NCI-H1105 treated with DMSO at 0.1 percent for 48 hours (cell line): ENCODE measurements around the gene CCSER1.
"Not testable (repeated sequence)": the region's sequence is repeated elsewhere in the genome, so short reads cannot be mapped to it uniquely, and the experiment has no call there.

Experiments used
- DNase-seq: peaks from one replicate; lab custom pipeline; 2025; lab: John Stamatoyannopoulos, UW

CCSER1 gene

DNA sequence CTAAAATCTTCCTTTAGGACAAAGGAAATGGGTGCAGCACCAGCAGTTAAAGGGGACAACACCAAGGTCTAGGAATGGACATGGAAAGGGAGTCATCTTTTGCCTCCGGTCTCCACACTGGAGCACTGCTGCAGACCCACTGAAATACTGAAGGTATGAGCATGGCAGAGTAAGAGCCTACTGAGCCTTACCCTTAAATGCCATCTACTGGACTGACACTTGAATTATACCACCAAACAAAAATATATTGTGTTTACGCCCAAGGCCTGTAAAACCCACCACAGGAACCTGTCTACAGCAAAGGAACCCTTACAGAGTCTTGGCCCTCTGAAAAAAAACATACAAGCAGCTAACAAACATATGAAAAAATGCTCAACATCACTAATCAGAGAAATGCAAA, 443.4 kb downstream of the CCSER1 start:
- DNase-seq = no peak

DNA sequence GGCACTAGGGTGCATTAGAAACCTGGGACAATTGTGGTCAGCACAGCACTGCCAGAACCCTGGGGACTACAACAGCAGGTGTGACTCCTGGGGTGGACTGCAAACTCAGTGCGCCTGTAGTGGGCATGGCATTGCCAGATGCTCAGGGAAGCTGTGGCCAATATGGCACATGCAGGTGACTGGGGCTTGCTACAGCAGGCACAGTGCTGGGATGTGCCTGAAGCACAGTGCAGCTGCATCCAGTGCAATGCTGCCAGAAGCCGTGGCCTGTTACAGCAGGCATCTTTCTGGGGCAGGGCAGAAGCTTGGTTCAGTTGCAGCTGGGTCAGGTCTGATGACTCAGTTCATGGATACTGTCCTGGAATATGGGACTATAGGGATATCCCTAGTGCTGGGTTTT, 445.8 kb downstream of the CCSER1 start:
- DNase-seq = no peak

DNA sequence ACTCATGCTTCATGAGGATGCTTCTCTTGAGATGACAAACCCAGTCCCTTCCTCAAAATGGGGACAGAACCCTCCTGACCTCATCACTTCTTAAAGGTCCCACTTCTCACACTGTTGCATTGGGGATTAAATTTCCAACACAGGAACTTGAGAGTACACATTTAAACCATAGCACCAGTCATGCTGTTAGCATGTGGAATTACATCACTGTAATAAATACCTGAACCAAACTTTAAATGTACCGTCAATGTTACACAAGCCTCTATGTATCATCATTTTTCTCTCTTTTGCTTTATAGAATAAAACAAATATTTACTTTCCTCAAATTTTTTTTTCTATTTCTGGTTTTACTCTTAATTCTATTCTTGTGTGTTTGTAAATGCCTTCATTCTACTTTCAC, 448.2 kb downstream of the CCSER1 start:
- DNase-seq = no peak

DNA sequence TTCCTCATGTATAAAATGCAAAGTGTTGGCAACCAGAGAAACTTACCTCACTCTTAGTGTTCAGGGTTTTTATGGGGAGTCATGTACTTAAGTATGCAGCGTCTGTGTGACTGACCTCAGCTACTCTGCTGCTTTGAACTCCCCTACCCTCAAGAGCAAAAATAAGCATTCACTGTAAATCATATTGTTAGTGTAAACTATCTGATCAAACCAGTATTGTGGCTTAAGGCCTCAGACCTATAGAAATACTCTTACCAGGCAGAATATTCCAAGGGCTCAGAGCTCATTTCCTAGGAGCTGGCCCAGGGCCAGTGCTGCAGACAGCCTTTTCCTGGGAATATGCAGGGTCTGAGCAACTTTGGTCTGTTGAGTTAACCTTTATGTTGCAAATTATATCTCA, 453.1 kb downstream of the CCSER1 start:
- DNase-seq = no peak

DNA sequence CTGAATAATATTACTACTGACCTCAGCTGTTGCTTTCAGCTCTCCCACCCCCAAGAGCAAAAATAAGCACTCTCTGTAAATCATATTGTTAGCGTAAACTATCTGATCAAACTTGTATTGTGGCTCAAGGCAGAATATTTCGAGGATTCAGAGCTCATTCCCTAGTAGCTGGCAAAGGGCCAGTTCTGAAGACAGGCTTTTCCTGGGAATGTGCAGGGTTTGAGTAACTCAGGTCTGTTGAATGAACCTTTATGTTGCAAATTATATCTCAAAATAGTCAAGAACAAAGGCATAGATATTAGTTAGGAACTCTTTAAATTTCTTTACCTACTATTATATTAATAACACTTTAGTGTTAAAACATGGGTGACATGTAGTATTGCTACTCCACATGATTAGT, 454.9 kb downstream of the CCSER1 start:
- DNase-seq = no peak

DNA sequence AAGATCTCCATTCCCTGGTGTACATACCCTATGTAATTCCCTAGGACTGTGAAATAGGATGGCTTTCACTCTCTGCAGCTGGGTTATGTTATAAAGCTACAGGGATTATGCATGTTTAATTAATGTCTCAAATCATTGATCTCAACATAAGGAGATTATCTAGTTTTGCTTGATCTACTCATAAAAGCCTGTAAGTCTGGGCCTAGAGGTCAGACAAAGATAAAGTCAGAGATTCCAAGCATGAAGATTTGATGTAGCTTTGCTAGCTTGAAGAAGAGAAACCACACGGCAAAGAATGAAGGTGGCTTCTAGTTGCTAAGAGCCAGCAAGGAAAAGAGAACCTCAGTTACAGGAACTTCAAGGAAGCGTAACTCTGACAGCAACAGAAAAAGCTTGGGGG, 456.9 kb downstream of the CCSER1 start:
- no peak for DNase-seq

DNA sequence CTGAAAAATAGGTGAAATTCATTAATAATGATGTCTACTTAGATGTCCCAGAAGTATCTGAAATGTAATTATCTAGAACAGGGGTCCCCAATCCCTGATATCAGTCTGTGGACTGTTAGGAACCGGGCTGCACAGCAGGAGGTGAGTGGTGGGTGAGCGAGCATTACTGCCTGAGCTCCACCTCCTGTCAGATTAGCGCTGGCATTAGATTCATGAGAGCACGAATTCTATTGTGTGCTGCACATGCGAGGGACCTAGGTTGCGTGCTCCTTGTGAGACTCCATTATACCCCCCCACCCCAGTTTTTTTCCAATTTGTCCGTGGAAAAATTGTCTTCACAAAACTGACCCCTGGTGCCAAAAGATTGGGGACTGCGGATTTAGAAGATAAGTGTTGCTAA, 458.8 kb downstream of the CCSER1 start:
- DNase-seq = no peak

DNA sequence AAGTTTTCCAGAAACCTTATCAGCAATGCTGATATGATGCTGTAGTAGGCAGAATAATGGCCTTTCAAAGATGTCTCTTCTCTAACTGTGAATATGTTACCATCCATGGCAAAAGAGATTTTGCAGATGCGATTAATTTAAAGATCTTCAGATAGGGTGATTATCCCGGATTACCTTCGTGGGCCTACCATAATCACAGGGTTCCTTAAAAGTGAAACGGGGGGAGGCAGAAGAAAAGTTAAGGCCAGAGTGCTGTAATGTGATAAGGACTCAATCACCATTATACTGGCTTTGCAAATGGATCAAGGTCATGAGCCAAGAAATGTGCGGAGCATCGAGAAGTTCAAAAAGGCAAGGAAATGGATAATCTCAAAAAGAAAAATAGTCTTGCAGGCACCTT, 459.6 kb downstream of the CCSER1 start:
- DNase-seq = no peak

DNA sequence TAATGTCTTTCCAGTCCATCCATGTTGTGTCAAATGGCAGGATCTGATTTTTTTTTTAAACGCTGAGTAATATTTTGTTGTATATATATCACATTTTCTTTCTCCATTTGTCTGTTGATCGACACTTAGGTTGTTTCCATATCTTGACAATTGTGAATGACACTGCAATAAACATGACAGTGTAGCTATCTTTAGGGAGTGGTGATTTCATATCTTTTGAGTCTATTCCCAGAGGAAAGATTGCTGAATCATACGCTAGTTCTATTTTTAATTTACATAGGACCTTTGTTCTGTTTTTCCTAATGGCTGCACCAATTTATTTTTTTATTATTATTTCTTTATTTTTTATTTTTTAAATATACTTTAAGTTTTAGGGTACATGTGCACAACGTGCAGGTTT, 470.7 kb downstream of the CCSER1 start:
- no peak for DNase-seq

DNA sequence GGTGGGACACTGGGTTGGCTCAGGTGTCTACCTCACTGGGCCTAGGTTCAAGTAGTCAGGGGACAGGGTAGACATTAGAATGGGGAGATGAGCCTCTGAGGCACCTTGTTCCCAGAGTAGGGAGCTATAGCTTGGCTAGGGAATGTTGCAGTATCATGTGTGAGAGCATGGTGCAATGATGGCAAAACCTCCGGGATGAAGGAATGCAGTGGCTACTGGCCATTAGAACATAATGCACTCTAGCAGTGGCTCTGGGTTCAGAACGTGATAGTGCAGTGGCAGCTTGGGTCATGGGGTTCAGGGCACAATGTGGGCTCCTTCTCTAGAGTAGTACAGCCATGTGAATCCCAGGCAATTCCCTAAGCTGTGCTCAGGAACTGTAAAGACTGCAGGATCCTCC, 471.5 kb downstream of the CCSER1 start:
- no peak for DNase-seq

DNA sequence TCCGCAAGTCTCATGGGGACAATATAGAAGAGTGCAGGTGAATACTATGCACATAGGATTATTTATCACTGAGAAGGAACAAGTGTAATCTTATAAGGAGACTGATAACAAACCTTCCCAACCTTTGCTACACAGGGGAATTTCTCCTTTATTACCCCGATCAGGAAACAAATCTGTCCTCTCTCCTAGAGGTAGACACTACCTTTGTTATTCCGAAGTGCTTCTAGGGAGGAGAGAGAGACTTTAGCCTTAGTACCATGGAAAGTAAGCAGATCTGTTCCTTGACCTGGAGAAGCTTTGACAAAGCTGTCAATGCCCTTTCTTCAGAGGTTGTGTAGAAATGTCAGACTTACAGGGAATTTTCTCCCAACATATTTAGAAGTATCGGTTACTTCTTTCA, 475.5 kb downstream of the CCSER1 start:
- DNase-seq = no peak

DNA sequence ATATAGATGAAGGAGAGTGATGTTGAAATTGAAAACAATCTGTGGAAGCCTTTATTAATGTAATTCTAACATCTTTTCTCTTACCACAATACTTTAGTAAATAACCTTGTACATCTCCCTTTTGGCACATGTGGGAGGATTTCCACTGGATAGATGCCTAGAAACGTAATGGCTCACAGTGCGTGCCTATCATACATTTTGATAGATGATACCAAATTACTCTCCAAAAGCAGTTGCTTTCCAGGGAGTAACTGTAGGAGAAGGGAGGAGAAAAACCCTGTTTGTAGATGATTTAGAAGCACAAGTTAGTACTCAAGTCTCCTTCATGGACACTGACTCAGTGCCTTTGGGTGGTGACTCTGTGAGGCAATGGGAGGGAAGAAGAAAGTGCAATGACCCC, 476.3 kb downstream of the CCSER1 start:
- DNase-seq = no peak

DNA sequence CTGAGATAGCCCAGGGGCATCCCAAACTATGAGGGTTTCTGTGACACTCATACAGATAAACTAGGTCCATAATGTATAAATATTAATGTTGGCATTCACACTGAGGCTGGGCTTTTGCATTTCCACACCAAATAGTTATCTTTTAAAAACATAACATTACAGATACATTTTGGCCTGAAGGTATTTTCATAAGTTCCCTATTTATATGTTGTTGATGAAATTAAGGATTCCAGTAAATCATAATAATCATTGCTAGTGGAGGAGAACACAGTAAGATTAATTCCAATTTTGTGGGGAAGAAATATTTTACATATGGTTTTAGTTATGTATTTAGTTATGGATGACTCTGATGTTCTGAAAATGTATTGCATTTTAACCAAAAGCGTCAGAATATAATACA, 479.6 kb downstream of the CCSER1 start:
- no peak for DNase-seq

DNA sequence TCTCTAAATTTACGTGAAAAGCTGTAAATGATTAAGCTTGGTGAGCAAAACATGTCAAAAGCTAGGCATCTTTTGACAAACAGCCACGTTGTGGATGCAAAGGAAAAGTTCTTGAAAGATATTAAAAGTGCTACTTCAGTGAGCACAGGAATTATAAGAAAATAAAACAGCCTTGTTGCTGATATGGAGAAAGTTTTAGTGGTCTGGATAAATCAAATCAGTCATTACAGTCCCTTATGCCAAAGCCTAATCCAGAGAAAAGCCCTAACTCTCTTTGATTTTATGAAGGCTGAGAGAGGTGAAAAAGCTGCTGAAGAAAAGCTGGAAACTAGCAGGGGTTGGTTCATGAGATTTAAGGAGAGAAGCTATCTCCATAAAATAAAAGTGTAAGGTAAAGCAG, 487.2 kb downstream of the CCSER1 start:
- DNase-seq = no peak

DNA sequence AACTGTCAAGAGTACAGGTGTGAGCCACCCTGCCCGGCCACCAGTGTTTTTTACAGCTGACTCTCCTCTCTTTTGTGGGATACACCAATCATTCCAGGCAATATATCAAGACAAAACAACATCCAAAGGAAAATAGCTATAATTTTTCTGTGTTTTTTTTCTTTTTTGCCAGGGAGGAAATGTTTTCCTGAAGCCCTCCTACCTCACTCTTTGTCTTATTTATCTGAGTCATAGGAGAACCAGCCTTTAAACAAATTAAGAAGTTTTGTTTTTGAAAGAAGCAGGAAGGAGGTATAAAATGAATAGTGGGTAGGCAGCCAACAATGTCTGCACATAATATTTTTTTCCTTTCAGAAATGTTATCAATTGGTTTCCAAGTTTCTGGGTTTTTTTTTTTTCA, 493.9 kb downstream of the CCSER1 start:
- DNase-seq = no peak

DNA sequence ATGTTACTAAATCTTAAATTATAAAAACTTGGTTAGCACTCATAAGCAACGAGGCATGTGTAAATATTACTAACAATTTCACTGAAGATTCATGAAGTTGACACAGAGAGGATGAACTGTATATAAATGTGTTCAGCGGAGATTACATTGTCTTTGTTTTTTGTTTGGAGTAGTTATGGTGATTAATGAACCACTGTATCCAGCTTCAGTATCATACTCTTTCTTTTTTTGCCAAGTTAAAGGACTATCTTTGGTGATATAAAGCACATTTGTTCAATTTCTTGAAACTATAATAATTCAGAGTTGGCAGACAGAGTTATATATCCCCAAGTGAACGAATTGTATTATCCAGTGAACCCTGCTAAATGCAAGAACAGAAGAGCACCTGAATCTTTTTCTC, 497.6 kb downstream of the CCSER1 start:
- no peak for DNase-seq

DNA sequence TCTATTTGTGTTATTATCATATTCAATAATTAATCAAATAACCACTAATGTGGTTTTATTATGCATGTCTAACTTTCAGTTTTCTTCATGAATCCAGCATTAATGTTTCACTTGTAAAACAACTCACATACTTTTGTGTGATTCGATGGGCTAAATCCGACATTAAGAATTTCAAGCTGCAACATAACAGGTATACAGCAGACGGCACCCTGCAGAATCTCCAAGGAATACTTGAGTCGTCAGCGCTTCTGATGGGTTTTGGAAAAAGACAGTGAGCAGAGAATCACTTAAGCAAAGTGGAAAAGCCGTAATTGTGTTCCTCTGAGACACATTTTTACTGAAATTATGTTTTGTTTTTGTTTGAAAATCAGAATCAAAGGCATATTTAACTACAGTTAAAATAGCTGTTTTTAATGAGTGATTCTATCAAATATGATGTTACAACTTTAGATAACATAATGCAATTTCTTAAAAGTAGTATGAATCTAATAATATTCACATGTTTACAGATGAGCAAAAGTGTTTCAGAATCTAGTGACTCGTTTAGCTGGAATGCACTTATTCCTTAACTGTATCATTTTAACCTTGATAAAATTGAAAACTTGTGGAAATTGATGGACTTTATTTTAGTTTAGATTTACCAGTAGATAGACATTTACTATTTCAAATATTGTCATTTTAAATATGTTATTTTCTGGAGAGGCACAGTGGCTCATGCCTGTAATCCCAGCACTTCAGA, 514.8 kb downstream of the CCSER1 start:
- no peak for DNase-seq

DNA sequence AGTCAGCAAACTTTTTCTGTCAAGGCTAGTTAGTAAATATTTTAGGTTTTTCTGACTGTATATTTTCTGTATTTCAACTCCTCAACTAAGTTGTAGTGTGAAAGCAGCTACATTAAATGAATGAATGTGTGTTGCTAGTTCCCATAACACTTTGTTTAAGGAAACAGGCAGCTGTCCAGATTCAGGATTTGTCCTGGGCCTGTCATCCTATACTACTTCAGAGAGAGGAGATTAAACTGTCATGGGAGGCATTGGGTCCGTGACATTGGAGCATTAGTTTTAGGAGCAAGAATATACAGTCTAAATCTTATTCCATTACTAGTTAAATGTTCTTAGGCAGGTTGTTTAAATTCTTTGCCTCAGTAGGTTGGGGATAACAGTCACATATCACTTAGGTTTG, 516.0 kb downstream of the CCSER1 start:
- DNase-seq = no peak

DNA sequence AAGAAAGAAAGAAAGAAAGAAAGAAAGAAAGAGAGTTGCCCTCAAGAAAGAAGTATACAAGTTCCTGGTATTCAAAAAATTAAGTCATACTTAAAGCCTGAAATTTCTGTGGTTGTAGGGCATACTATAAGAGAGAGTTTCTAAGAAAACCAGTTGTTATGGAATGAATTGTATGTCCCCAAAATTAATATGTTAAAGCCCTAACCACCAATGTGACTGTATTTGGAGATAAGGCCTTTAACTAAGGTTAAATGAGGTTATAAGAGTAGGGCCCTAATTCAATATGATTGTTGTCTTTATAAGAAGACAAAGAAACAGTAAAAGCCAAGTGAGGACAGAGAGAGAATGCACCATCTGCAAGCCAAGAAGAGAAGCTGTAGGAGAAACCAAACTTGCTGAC, 521.1 kb downstream of the CCSER1 start:
- no peak for DNase-seq

DNA sequence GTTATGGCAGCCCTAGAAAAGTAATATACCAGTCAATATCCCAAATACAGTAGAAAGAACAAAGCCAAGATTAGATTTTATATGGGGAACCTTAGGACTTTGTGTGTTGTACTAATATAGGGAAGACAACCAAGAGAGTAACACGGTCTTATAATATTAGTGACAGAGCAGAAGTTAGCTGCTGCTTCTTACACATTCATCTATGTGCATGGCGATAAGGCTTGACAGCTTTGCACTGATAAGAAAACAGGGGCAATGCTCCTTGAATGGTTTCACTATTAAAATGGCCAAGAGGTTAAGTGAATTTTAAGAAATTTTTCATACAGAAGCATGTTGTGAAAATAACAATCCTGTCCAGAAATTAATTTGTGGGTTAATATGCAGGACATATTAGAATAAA, 521.6 kb downstream of the CCSER1 start:
- no peak for DNase-seq

DNA sequence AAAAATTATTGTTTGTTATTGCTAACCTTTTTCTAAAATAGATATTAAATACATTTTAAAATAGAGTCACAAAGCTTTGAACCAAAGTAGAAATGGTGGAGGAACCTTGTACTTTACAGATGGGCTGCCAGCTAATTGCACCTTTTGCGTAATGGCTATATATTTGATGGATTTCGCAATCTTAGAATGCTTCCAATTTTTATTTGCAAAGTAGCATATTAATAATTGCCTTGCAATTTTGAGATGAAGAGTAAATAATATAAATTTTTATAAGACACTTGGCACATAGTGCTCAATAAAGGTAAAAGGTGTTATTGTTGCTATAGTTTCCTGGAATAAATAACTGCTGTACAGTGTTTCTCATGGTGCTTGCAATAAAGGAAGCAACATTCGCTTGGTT, 533.5 kb downstream of the CCSER1 start:
- DNase-seq = no peak

DNA sequence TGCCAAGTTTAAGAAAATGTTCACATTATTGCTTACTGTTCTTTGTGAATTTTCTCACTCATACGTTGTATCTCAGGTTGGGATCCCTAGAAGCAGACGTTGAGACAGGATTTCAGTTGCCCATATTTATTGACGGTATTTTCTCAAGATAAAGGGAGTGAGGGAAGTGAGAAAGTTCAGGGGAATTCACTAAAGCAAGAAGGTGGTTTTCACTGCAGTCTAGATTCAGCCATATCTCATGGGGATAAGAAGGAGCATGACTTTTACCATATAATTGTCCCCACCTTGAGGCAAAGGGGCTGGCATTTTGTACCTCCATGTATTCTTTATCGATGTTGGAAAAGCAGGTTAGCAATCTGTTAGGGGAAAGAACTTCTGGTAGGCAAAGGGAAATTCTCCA, 543.0 kb downstream of the CCSER1 start:
- DNase-seq = no peak

DNA sequence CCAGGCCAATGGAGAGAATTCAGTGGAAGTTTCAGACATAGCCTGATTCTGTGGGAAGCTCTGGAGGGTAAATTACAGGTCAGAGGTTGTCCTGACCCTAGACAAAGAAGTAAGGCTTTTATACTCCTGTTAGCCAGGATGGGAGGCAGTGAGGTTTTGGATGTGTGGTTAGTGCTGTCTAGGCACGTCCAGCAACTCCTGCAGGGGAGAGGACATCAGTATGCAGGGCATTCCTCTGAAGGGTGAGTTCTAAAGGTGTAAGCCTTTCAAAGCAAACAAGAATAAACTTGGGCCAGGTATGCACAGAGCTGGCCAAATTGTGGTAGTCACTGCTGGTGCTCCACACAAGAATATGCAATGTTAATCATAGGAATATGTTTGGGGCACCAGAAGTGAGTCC, 562.5 kb downstream of the CCSER1 start:
- no peak for DNase-seq

DNA sequence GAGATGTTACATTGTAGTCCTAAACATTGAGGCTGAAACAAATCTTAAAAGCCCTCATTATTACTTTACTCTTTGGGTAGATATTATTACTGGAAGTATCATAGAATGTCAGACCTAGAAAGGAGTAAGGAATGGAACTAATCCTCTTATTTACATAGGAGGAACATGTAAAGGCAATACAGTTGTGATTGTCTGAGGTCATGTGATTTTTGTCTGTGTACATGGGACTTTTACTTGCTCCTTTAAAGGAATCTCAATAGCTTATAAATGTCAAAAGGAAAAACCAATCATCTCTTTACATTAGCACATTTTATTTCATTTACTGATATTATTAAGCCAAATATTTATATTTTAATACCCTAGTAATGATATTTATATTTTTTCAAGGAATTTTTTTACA, 568.2 kb downstream of the CCSER1 start:
- no peak for DNase-seq

DNA sequence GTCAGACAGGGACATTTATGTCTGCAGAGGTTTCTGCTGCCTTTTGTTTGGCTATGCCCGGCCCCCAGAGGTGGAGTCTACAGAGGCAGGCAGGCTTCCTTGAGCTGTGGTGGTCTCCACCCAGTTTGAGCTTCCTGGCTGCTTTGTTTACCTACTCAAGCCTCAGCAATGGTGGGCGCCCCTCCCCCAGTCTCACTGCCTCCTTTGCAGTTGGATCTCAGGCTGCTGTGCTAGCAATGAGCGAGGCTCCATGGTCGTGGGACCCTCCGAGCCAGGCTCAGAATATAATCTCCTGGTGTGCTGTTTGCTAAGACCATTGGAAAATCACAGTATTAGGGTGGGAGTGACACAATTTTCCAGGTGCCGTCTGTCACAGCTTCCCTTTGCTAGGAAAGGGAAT, 578.3 kb downstream of the CCSER1 start:
- not testable (repeated sequence) for DNase-seq
